GM12878 (cell line): ENCODE results near the gene VMP1. TPM values are rescaled to one million over a fixed set of nuclear protein-coding genes. Genes with fewer than 3 reads are reported as not detected.

Experiments used
- ATAC-seq: fragments of 200-7000 bp; cut with Tn5 transposase; 3 replicates; pipeline ENCODE4 v1.9.1; 2020; ENCODE audit warnings: mild to moderate bottlenecking, moderate library complexity
- BruUV-seq: library from RNA; stranded (reverse); fragments of 400-500 nt; replicated peaks from 2 replicates; lab custom pipeline; 2021; lab: Mats Ljungman, UMichigan
- CTCF ChIA-PET: fragments of 300-600 bp; sonication (Branson Sonifier 250); formaldehyde crosslinking; extraction: SDS; loops from one replicate; lab custom pipeline; 2021; ENCODE audit warnings: inconsistent platforms; lab: Yijun Ruan, JAX
- POLR2A ChIA-PET: fragments of 350-600 bp; formaldehyde crosslinking; extraction: SDS; loops from one replicate; lab custom pipeline; 2021; ENCODE audit warnings: inconsistent platforms; lab: Charles Lee
- RAD21 ChIA-PET: fragments of 300-600 bp; sonication (Branson Sonifier 250); formaldehyde crosslinking; loops from one replicate; lab custom pipeline; 2023; ENCODE audit warnings: antibody characterized with exemption; ENCODE audit not compliant: unreplicated experiment; lab: Charles Lee
- SMC1A ChIA-PET: fragments of 300-600 bp; sonication (Branson Sonifier 250); formaldehyde crosslinking; loops from one replicate; lab custom pipeline; 2023; ENCODE audit not compliant: unreplicated experiment, uncharacterized antibody; lab: Charles Lee
- DNase-seq: peaks from one replicate; pipeline ENCODE4 v3.0.0-alpha.2; 2011; ENCODE audit warnings: low read depth, low spot score
- FAIRE-seq: peaks from 3 replicates; lab custom pipeline; 2011; peaks lifted over from hg19 to GRCh38; lab: Jason Lieb, UNC
- H2AFZ ChIP-seq: 2 replicates; pipeline ENCODE4 v1.6.0; 2011; ENCODE audit warnings: low read depth, low read length, control low read depth; ENCODE audit not compliant: control insufficient read depth
- H3K27ac ChIP-seq: 2 replicates; pipeline ENCODE4 v1.5.1; 2011; ENCODE audit warnings: control low read depth; ENCODE audit not compliant: control insufficient read depth, insufficient read depth
- H3K27me3 ChIP-seq, 2 experiments: replicated peaks in 1 of 2; 2 replicates each; pipeline versions ENCODE4 v1.6.0 to v1.6.1; 2011; ENCODE audit warnings: low read length in 1 of 2; ENCODE audit not compliant: control insufficient read depth in 2 of 2, insufficient read depth in 2 of 2
- H3K36me3 ChIP-seq, 2 experiments: 2 replicates each; pipeline ENCODE4 v1.5.1; 2011; ENCODE audit warnings: low read length in 1 of 2; ENCODE audit not compliant: control insufficient read depth in 2 of 2, insufficient read depth in 2 of 2
- H3K4me1 ChIP-seq: 2 replicates; pipeline ENCODE4 v1.6.1; 2011; ENCODE audit warnings: mild to moderate bottlenecking, low read length, moderate library complexity, mixed read lengths; ENCODE audit not compliant: control insufficient read depth, insufficient read depth
- H3K4me2 ChIP-seq: 2 replicates; pipeline ENCODE4 v1.6.0; 2011; ENCODE audit warnings: control low read depth; ENCODE audit not compliant: control insufficient read depth, insufficient read depth
- H3K4me3 ChIP-seq: fragments of 200-600 bp; sonication (generic); 2 replicates; pipeline ENCODE4 v1.5.1; 2016
- H3K79me2 ChIP-seq: 2 replicates; pipeline ENCODE4 v1.6.0; 2011; ENCODE audit warnings: low read length; ENCODE audit not compliant: control insufficient read depth, insufficient read depth
- H3K9ac ChIP-seq: 2 replicates; pipeline ENCODE4 v1.8.0; 2011; ENCODE audit warnings: low read length, control low read depth, mixed read lengths; ENCODE audit not compliant: control insufficient read depth, insufficient read depth
- H3K9me3 ChIP-seq: replicated peaks from 3 replicates; pipeline ENCODE4 v1.5.1; 2011; ENCODE audit warnings: mild to moderate bottlenecking, low read length; ENCODE audit not compliant: control insufficient read depth, insufficient read depth
- H4K20me1 ChIP-seq: 2 replicates; pipeline ENCODE4 v1.6.0; 2011; ENCODE audit not compliant: control insufficient read depth, insufficient read depth
- FOS ChIP-seq: IDR thresholded peaks from 3 replicates; pipeline ENCODE4 v1.6.1; 2011; ENCODE audit warnings: borderline replicate concordance; ENCODE audit not compliant: insufficient read length; ENCODE audit errors: extremely low read depth
- RELB ChIP-seq: fragments of 450-650 bp; IDR thresholded peaks from 2 replicates; pipeline ENCODE4 v1.6.1; 2017; ENCODE audit warnings: low read depth, mild to moderate bottlenecking, moderate library complexity
- SPI1 ChIP-seq: IDR thresholded peaks from 2 replicates; pipeline ENCODE4 v1.6.1; 2011; ENCODE audit warnings: low read depth, mild to moderate bottlenecking, low read length, moderate library complexity, borderline replicate concordance; ENCODE audit not compliant: insufficient read depth
- TARDBP ChIP-seq: IDR thresholded peaks from 2 replicates; pipeline ENCODE4 v1.6.1; 2016; ENCODE audit warnings: borderline replicate concordance
- WRNIP1 ChIP-seq: IDR thresholded peaks from 2 replicates; pipeline ENCODE4 v1.6.1; 2011; ENCODE audit warnings: low read depth, low read length, improper control_type of control experiment, borderline replicate concordance
- WGBS: methylation state at CpG from one replicate; pipeline ENCODE4 v1.1.6; 2016; ENCODE audit warnings: low lambda C conversion rate; ENCODE audit not compliant: insufficient replicate concordance, insufficient coverage; ENCODE audit errors: missing lambda C conversion rate; 5-methylcytosine and 5-hydroxymethylcytosine counted together
- in situ Hi-C: fragments of 300-500 bp; cut with MboI; formaldehyde crosslinking; loops from 9 replicates; pipeline ENCODE4 v1.14.3; 2018; ENCODE audit warnings: mixed read lengths
- intact Hi-C: fragments of 100-400 bp; cut with micrococcal nuclease; formaldehyde crosslinking; loops from one replicate; pipeline ENCODE4 v1.14.2; 2022; ENCODE audit not compliant: unreplicated experiment
- polyA plus RNA-seq, 11 experiments: library from polyadenylated mRNA; depleted of rRNA in 4 of 11; unstranded in 6 of 11; stranded (reverse) in 5 of 11; fragments of >200 nt; fragmentation: Nextera tagmentation in 4 of 11; fragmentation: Illumina TruSeq in 1 of 11; extraction: Ambion mirVana in 4 of 11; extraction: Trizol in 1 of 11; gene quantifications; 1 replicate in 1 of 11; 2 replicates in 10 of 11; pipeline versions ENCODE4 v1.2.1 to v1.2.3, GENCODE V29; 2011 to 2016; ENCODE audit warnings: inconsistent platforms in 2 of 11, missing spikeins in 2 of 11, low read depth in 1 of 11
- total RNA-seq, 4 experiments: library from RNA; depleted of rRNA in 3 of 4; stranded (reverse); fragments of >200 nt in 3 of 4; fragmentation: Illumina TruSeq in 1 of 4; extraction: Trizol in 1 of 4; gene quantifications; 2 replicates each; pipeline versions ENCODE4 v1.2.1 to v1.2.3, GENCODE V29; 2013 to 2021

The VMP1 gene
- total and polyA plus RNA-seq, 10 of the 15 experiments (the other 5 are each of a cell fraction or from before 2014, with no cell fraction given) = 88.4 to 199 (median 132) TPM

DNA sequence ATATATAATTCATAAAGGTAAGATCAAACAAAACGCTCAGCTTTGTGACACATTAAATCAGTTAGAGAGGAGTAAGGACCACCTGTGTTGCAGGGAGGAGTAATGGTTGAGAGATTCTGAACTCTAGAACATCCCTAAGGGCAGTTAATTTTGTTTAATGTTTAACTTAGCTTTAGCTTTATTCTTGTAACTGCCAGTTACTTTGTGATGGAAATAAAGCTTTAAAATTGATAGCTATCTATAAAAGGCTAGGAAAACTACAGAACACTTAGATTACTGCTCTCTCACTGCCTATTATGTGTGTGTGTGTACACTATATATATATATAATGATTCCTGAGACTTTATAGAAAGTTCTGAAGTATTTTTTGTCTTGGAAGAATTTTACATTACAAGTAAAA is 38.0 kb upstream of the VMP1 start (continued):
- TF ChIP-seq TARDBP (no peak), FOS (no peak)

DNA sequence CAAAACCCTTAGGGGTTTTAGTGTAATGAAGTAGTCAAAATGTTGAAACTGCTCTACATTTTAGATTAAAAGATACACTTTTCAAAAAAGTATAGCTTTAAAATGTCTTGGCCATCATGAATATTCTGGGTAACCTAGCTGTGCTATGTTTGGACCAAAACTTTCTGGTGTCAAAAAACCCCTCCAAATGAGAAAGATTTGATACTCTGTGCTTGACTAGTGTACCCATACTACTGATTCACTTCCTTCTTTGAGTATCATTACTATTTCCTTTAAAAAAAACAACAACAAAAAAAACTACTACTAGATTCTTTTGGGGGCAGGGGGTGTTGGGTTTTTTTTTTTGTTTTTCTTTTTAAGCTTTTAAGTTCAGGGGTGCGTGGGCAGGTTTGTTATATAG is 37.5 kb upstream of the VMP1 start:
- no peak for TF ChIP-seq WRNIP1
- TF ChIP-seq RELB = peak; percentile 15; the same call in 1 of the 2 replicates
- peak; percentile 38; the same call in 1 of the 2 replicates for TF ChIP-seq SPI1
- RAD21 ChIA-PET = interaction anchor here (0.7 to 3.4 kb wide), 13 partner anchors 13 to 450 kb away, joined by 3 to 29 read pairs (median 5); partner anchors contain the start of genes CLTC, GDPD1, PTRH2 and VMP1
- Histone ChIP-seq H3K4me3 (no peak overlapping the region), H3K79me2 (peaks cover 6% of the 10 kb centered on the region), H4K20me1 (no peaks in the 10 kb centered on the region), H3K9ac (no peak overlapping the region), H2AFZ (no peak overlapping the region), H3K4me2 (no peak overlapping the region; the same call in 1 of the 2 replicates), H3K27ac (peak overlapping the region; percentile 52; the same call in 1 of the 2 replicates), H3K36me3 (peaks cover 6 to 38% of the 10 kb centered on the region in 2 experiments; a peak in 3 of 4 replicates), H3K9me3 (no peaks in the 10 kb centered on the region), H3K4me1 (peaks cover 8% of the 10 kb centered on the region), H3K27me3 (no peaks in the 10 kb centered on the region)
- ATAC-seq (peak; percentile 89), FAIRE-seq (peak; percentile 41), DNase-seq (no peak)
- 50% methylated on average over 1 of the region's 1 CpG for WGBS
- SMC1A ChIA-PET = interaction anchor here (0.8 to 5.8 kb wide), 20 partner anchors 9 to 783 kb away, joined by 3 to 70 read pairs (median 3); partner anchors contain the start of gene CLTC
- in situ Hi-C loops = no loop called here
- POLR2A ChIA-PET = interaction anchor here (0.6 to 2.6 kb wide), 7 partner anchors 9 to 449 kb away, joined by 3 to 23 read pairs (median 4); partner anchors contain the start of genes CLTC, PTRH2 and VMP1
- intact Hi-C loops = loop anchor here (10.0 kb wide), 1 partner anchor 145 kb away; no protein-coding TSS in a partner anchor
- BruUV-seq = no TSS peak
- CTCF ChIA-PET = interaction anchor here (0.9 to 3.7 kb wide), 9 partner anchors 9 to 189 kb away, joined by 3 to 11 read pairs (median 5); partner anchors contain the start of genes PTRH2 and VMP1
